Measurements from ENCODE around the gene GALNT9.
"Not testable (repeated sequence)": the region's sequence is repeated elsewhere in the genome, so short reads cannot be mapped to it uniquely, and the experiment has no call there.

The GALNT9 gene

DNA sequence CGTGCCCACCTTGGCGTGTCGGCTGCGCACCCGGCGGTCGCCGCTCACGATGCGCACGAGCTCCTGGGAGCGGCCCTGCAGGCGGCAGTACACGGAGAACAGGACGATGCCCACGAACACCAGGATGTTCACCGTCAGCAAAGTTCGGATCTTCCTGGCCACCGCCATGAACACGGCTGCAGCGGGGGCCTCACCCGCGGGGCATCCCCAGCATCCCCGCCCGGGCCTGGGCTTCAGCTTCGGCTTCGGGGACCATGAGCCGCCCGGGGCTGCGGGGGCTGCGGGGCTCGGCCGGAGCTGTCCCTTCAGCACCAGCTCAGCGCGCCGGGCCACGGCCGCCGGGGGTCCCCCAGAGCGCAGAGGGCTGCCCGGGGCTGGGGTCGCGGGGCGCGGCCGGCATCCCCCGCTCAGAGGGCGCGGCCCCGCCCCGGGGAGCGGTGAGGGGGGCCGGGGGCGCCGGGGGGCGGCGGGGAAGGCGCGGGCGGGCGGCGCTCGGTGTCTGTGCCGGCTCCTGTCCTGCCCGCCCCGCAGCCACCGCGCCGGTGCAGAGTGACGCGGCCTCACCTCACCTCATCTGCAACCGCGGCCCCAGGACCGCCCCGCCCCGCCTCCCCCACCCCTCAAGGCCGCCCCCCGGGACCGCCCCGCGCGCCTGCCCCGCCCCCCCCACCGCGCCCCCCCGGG, at the start of gene GALNT9:
GALNT9 (minus strand) TSS at position 554 of the 684 bp plus-strand sequence; CDS start at position 168, 386 bp downstream.
- no peak for DNase-seq

DNA sequence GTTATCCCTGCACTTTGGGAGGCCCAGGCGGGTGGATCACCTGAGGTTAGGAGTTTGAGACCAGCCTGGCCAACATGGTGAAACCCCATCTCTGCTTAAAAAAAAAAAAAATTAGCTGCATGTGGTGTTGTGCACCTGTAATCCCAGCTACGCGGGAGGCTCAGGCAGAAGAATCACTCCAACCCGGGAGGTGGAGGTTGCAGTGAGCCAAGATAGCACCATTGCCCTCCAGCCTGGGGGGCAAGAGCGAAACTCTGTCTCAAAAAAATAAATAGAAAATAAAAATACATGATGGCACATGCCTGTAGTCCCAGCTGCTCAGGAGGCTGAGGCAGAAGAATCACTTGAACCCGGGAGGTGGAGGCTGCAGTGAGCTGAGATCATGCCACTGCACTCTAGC, 49.7 kb upstream of the GALNT9 start:
- not testable (repeated sequence) for DNase-seq

DNA sequence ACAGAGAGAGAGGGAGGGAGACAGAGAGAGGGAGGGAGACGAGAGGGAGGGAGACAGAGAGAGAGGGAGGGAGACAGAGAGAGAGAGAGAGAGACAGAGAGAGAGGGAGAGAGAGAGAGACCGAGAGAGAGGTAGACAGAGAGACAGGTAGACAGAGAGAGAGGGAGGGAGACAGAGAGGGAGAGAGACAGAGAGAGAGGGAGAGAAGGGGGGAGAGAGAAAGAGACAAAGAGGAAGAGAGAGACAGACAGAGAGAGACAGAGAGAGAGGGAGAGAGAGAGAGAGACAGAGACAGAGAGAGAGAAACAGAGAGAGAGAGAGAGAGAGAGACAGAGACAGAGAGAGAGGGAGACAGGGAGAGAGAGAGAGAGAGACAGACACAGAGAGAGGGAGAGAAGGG, 47.8 kb upstream of the GALNT9 start:
- no peak for DNase-seq

DNA sequence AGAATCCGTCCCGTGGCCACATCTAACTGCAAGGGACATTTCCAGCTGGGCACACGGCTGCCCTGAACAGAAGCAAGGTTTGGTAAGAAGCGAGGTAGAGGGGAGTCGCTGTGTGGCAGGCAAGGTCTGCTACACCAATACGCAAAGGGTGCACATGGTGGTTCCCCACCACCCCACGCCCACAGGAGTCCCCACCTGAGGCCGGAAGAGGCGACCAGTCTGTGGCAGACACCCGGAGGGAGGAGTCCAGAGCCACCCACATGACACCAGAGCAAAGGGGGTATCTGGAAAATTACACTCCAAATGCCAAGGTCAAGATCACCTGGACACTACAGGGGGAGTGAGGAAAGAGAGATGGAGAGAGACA, 47.1 kb upstream of the GALNT9 start:
- no peak for DNase-seq

DNA sequence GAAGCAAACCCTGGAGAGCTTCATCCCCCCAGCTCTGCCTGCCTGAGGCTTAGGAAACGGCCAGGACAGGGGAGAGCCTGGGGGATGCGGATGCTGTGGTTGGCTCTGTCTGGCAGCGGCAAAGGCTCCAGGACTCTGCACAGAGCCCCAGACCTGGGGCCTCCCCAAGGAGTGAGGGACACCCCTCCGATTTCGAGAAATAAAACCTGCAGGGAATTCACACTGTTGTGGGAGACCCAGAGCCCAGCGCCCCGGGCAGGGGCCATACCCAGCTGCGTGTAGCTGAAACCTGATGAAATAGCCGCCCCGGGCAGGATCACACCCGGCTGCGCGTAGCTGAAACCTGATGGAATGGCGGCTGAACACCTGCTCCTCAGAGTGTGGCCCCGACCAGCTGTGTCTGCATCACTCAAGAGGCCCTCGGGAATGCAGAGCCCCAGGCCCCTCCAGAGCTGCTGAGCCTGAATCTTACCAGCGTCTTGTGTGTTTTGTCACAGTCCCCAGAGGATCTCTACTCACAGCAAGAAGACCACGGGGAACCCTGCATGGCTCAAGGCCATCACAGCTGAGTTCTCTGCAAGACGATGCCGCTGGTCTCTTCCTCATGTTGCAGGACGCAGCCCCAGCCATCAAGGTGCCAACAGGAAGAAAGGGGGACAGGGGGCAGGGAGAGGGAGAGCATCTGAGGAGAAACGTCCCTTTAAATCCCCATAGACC, 46.5 kb upstream of the GALNT9 start:
- no peak for DNase-seq

DNA sequence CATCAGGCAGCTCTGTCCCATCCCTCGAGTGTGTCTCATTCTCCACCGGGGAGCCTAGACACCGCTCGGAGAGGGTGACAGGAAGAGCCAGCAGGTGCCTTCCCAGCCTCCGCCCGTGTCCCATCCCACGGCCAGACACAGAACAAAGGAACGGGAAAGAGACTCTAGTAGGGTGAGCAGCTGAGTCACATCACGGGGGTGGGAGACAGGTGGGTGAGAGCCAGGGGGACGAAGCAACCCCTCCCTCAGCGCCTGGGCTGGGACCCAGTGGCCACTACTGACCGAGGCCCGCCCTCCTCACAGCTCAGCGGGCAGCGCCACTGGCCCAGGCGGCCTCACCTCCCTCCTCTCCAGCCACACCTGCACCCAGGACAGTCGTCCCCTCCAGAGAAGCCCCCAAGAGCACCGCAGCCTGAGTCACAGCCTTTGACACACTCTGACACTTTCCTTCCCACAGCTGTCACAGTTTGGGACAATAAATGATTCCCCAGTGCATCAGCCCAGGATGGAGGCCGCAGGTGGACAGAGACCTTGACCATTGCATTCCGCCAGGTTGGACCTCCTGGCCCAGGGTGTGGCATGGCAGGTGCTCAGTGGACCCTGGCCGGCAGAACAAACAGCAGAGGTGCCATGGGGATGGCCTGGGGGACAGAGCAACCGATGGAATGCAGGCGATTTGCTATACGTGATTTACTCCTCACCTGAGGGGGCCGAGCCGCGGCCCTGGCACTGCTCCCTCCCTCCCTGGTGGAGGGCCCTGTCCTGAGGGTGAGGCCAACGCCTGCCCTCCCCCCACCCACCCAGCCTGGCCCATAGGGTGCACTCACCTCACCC, 45.4 kb upstream of the GALNT9 start:
- DNase-seq: no peak

DNA sequence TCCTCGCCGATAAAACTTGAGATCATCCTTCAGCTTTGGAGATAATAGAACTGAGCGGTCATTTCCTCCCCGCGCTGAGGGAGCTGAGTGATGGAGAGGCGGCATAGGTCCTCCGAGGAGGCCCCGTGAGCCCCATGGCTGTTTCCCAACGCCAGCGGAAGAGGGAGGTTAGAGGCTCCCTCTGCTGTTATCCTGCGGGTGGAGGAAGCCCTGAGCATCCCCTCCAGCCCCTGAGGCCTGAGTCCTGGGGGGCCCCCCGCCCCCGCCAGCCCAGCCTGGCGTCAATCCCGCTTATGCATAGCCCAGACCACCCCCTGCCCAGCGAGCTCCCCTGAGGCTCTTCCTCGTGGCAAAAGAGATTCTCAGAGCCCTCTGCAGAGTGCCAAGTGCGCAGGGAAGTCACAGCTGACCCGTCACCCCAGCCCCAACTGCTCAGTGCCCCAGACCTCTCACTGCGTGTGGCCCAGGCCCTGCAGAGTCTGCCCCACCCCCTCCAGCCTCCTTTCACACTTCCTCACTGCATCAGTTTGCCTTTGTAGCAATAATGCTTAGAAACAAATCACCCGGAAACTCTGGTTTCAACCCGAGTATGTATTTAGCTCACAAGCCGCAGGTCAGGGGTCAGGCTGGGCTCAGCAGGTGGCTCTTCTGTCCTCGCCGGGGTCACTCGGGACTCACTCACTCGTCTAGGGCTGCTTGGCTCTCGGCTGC, 44.7 kb upstream of the GALNT9 start:
- no peak for DNase-seq

DNA sequence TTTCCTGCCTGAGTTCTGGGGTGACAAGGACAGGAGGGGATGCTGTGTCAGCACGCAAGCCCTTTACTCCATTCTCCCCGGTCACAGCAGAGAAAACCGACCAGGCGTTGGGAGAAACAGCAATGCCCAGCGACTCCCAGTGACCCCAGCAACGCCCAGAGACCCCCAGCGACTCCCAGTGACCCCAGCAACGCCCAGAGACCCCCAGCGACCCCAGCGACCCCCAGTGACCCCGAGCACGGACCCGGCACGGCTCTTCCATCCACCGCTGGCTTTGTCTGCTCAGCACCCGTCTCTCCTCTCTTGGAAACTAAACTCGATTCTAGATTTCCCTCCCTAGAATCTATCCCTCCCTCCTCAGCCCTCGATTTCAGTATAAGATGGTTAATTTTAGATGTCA, 38.5 kb upstream of the GALNT9 start:
- DNase-seq: no peak

DNA sequence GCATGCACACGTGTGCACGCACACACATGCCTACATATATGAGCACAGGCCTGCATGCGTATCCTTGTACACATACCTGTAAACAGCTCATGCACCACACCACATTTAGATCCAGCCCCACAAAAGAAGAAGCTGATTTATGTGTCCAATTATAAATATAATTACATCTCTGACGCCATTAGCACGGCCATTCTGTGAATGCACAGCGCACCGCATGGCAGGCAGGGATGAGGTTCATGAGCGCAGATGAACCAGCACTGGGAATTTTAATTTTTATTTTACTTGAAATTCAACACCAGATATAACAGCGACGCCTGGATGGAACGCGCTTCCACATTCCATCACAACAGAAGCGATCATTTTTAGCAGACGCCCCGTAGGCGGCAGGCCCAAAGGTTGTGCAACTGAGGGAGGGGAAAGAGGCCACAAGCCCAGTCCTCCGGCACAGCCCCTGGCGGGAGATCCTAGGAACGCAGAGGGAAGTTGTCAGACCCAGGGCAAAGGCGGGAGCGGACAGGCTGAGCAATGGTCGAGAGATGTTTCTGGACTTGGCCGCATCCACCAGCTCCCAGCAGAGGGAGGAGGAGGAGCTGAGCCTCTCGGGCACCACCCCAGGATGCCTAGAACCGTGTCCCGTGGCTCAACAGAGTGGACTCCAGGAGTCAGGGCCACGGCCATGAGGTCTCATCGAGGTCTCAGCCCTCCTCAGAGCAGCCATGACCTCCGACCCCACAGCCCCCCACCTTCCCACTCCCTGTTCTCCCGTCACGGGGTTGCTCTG, 37.9 kb upstream of the GALNT9 start:
- DNase-seq: no peak

DNA sequence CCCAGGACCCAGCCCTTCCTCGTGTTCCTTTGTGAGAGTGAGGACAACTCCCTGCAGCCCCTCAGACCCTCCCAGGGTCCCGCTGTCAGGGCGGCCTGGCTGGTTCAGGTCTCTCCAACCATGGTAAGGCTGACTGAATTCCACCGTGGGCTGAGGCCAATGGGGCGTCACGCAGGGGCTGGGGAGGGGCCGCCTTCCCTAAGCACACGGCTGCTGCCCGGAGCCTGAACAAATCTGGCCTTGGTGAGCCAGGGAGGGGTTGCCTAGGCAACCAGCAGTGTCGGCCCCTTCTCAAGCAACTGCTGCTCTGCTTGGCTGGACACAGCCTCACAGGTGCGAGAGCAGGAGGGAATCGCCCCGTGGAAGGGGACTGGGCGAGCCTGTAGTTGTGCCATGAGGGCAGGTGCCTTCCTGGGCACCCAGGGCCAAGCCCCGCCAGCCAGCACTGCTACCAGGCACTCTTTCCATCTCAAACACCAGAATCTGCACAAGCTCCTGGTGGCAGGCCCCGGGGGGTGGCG, 37.0 kb upstream of the GALNT9 start:
- no peak for DNase-seq

DNA sequence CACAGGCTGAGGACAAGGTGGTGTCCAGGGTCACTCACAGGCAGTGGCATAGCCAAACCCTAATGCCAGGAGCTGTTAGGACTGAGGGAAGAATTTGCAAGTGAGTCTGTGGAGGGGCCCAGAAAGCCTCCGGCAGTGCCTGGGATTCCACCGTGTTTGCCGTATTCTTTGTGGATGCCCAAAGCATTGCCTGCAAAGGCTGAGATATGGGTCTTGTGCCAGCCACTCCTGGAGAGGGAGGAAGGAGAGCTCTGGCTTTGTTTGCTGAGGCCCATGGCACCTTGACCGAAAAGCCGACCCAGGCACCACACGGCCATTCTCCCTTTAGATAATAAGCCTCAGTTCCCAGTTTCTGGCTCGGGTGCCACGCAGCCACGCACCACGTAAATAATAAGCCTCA, 35.8 kb upstream of the GALNT9 start:
- DNase-seq: no peak

DNA sequence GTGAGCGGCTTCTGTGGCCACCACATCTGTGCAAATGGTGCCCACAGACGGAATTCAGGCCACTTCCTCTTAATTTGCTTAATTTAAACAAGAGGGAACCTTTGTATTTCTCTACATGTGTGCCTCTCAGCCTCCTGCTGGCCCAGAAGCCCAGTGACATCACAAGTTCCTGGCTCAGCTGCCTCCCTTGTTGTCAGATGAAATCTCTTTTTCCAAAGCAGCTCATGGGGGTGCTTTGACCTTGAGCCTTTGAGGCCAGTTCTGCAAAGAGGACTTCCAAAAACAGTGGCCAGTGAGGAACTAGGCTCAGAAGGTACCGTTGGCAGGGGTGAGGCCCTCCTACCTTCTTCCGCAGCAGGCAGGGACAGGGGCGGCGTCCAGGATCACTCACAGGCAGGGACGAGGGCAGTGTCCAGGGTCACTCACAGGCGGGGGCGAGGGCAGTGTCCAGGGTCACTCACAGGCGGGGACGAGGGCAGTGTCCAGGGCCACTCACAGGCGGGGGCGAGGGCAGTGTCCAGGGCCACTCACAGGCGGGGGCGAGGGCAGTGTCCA, 35.0 kb upstream of the GALNT9 start:
- DNase-seq: no peak

DNA sequence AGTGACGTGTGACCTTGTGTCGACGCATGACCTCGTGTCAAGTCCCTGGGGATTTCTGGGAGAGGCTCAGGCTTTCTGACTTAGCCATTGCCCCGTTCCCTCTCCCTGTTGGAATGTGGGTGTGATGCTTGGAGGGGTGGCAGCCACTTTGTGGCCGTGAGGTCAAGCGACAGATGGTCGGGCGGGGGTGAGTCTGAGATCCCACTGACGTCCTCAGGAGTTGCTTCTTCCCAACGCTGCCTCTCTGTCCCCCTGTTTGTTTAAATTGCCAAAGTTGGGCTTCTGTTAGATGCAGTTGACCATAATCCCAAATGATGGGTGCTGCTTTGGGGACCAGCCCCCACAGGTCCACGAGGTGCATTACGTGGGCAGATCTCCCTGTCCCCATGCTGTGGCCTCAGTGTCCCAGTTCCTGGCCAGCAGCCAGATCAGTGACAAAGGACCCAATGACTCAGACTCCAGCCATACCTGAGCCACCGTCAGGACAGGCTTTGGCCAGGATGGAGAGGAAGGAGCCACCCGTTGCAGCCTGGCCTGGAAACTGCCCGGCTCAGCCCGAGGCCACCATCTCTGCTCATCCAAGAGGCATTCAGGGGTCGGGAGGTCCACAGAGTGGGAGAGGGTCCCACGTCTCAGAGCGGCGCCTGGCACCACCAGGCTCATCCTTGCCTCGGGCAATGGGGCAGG, 34.4 kb upstream of the GALNT9 start:
- DNase-seq: no peak

DNA sequence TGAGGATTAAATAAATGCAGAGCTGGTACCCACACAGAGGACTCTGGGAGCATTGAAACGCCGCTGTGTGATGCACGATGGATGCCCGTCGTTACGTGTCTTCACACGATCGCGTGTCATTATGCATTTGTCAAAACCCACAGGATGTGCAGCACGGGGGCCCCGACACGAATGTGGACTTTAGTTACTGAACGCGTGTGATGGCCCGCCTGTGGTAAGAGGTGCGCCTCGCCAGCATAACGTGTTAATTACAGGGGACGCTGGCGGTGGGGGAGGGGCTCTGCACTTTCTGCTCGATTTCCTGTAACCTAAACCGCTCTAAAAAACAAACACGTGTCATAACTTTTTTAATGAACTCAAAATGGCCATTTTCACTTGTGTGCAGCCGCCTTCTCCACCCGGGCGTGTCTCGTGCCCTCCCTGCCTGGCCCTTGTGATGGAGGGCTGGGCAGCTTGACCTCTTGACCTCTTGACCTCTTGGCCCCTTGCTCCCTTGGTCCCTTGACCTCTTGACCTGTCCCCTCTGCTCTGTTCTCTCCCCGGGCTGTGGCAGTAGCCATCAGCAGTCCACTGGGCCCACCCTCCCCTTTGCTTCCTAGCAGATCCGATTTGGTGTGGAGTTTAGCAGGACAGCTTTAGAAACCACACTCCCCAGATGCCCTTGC, 33.7 kb upstream of the GALNT9 start:
- no peak for DNase-seq

DNA sequence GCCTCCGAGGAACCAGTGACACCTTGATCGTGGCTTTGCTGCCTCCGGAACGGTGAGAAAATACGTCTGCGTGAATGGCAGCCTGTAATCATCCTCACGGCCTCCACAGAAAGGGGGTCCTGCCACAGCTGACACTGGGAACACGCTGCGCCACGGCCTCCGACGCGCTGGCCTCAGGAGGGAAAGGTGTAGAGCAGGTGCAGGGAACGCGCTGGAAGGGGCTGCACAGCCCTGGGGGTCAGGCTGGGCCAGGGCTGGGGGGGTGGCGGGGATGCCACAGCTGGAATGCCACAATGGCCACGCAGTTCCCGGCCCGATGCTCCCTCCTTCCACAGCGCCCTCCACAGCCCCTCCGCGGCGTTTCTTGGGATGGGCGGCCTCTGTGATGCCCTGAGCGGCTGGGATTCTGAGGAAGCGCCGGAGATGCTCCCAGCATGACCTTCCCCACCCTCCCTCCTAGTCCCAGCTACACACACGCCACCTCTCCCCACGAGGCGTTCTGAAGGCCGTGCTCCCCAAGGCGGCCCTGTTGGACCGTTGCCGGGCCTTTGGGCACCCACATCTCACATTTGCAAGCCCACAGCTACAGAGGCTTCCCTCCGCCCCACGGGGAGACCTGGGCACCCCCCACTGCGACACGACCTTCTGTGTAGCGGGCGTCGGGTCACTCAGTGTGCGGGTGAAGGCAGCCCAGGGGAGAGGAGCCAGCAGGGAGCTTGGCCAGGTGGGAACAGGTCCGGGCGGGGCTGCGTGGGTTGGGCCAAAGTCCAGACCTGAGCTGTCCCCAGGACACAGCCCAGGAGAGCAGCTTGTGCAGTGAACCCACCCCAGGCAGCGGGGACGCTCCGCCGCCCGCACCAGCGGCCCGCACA, 31.8 kb upstream of the GALNT9 start:
- DNase-seq: no peak

DNA sequence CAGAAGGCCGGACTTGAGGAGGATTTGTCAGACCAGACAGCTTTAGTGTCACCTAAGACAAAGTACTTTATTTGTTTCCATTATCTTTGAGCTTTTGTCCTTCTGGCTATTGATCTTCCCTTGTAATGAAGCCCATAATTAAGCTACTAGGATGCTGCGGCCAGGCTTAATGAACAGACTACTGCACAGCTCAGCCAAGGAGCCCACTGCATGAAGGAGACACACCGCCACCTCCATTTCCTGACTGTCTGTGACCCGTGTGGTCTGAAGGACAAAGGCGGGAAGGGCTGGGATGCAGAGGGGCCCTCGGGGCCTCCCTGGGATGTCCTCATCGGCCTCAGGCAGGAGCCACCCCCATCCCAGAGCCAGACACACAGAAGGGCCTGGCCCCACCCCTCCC, 31.0 kb upstream of the GALNT9 start:
- DNase-seq: no peak

DNA sequence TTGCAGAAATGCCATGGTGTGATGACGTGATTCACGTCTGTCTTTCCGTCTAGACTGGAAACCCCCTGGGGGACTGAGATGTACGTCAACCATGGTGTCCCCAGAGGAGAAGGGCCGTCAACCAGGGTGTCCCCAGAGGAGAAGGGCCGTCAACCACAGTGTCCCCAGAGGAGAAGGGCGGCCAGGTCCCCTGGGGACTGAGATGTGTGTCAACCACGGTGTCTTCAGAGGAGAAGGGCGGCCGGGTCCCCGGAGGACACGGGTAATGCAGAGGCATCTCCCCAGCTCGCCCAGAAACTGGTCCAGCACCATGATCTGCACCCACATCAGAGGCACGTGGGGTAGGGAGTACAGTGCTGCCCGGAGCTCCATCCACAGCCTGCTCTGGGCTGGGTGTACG, 30.6 kb upstream of the GALNT9 start:
- no peak for DNase-seq

DNA sequence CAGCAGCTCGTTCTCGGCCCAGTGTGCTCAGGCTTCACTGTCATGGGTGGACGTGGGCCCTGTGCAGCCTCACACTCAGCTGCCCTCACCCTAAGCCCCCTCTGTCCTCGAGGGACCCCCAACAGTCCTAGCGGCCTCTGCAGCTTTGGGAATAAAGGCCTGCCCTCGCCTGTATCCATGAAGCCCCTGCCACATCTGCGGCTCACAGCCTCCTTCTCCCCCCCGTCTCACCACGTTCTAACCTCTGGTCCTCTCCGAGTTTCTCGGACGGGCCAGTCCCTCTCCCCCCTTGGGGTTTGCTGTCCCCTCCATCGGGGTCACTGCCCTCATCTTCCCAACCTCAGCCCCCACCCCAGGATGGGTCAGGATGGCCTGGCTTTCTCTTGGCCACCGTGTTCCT, 30.2 kb upstream of the GALNT9 start:
- DNase-seq: no peak

Measured in CD4-positive, alpha-beta T cell treated with Interferon gamma for 1 hour (primary cell).